GM21528 (cell line): ENCODE results near the gene DTHD1.

Source experiments
- ATAC-seq: cut with Tn5 transposase; IDR thresholded peaks from one replicate; pipeline ENCODE4 v1.9.1; 2021; ENCODE audit warnings: mild to moderate bottlenecking, moderate library complexity; ENCODE audit not compliant: unreplicated experiment, low FRiP score

DTHD1 gene

GRCh38 chr4:36338973-36339372 lies 57.6 kb downstream of the DTHD1 start:
- no peak for ATAC-seq

- no peak for ATAC-seq
Measured at GRCh38 chr4:36341936-36342335, 60.5 kb downstream of the DTHD1 start.

- ATAC-seq, result no peak
Measured at GRCh38 chr4:36343501-36344175, 62.2 kb downstream of the DTHD1 start.

- peak; percentile 84 for ATAC-seq
Measured at GRCh38 chr4:36348403-36348938, 67.1 kb downstream of the DTHD1 start.

GRCh38 chr4:36349938-36350549 lies 68.6 kb downstream of the DTHD1 start:
- no peak for ATAC-seq

GRCh38 chr4:36351082-36351666 lies 69.8 kb downstream of the DTHD1 start:
- peak; percentile 65 for ATAC-seq

- ATAC-seq, result no peak
Measured at GRCh38 chr4:36353998-36354397, 72.6 kb downstream of the DTHD1 start.

- no peak for ATAC-seq
Measured at GRCh38 chr4:36358173-36358572, 76.8 kb downstream of the DTHD1 start.

- ATAC-seq, result no peak
Measured at GRCh38 chr4:36360755-36361154, 79.3 kb downstream of the DTHD1 start.

GRCh38 chr4:36363024-36363423 lies 81.6 kb downstream of the DTHD1 start:
- no peak for ATAC-seq

GRCh38 chr4:36374836-36375511 lies 93.6 kb downstream of the DTHD1 start:
- no peak for ATAC-seq

GRCh38 chr4:36385951-36386571 lies 104.6 kb downstream of the DTHD1 start:
- peak; percentile 91 for ATAC-seq

- ATAC-seq, result no peak
Measured at GRCh38 chr4:36386691-36387090, 105.3 kb downstream of the DTHD1 start.

GRCh38 chr4:36388710-36389109 lies 107.3 kb downstream of the DTHD1 start:
- no peak for ATAC-seq

- ATAC-seq, result no peak
Measured at GRCh38 chr4:36391411-36391810, 110.0 kb downstream of the DTHD1 start.

GRCh38 chr4:36392024-36392423 lies 110.6 kb downstream of the DTHD1 start:
- no peak for ATAC-seq

- ATAC-seq, result no peak
Measured at GRCh38 chr4:36392916-36393315, 111.5 kb downstream of the DTHD1 start.
